Osteocyte (in vitro differentiated cells): ENCODE data around the gene RASGEF1B. TPM values are rescaled to one million over a fixed set of nuclear protein-coding genes. Genes with fewer than 3 reads are reported as not detected.
A peak's percentile ranks its signal among the peaks of the same experiment; 100 is the strongest.

ENCODE experiments used
- DNase-seq: peaks from one replicate; pipeline ENCODE4 v3.0.0; 2021; ENCODE audit warnings: mixed read lengths; ENCODE audit not compliant: unreplicated experiment; ENCODE audit errors: extremely low spot score
- H3K27ac Mint-ChIP-seq: one replicate; pipeline ENCODE4 v1.8.0; 2021; ENCODE audit warnings: mild to moderate bottlenecking, mixed read lengths; ENCODE audit not compliant: unreplicated experiment
- H3K27me3 Mint-ChIP-seq: one replicate; pipeline ENCODE4 v1.8.0; 2021; ENCODE audit warnings: mixed read lengths; ENCODE audit not compliant: unreplicated experiment
- H3K36me3 Mint-ChIP-seq: one replicate; pipeline ENCODE4 v1.8.0; 2021; ENCODE audit warnings: mixed read lengths; ENCODE audit not compliant: unreplicated experiment
- H3K4me1 Mint-ChIP-seq: one replicate; pipeline ENCODE4 v1.8.0; 2021; ENCODE audit warnings: mixed read lengths; ENCODE audit not compliant: unreplicated experiment
- H3K4me3 Mint-ChIP-seq: one replicate; pipeline ENCODE4 v1.8.0; 2021; ENCODE audit warnings: mild to moderate bottlenecking, moderate library complexity, mixed read lengths; ENCODE audit not compliant: unreplicated experiment
- H3K9me3 Mint-ChIP-seq: one replicate; pipeline ENCODE4 v1.8.0; 2021; ENCODE audit warnings: mixed read lengths; ENCODE audit not compliant: unreplicated experiment
- CTCF ChIP-seq: fragments of 200-600 bp; sonication (generic); IDR thresholded peaks from 2 replicates; pipeline ENCODE4 v1.5.0; 2021; ENCODE audit warnings: antibody characterized with exemption, mild to moderate bottlenecking, moderate library complexity
- total RNA-seq: library from RNA; stranded (reverse); gene quantifications from 2 replicates; pipeline ENCODE4 v1.2.1, GENCODE V29; 2021

RASGEF1B gene
- total RNA-seq, 1 donor from 2014 or later, result 0.64 TPM

DNA sequence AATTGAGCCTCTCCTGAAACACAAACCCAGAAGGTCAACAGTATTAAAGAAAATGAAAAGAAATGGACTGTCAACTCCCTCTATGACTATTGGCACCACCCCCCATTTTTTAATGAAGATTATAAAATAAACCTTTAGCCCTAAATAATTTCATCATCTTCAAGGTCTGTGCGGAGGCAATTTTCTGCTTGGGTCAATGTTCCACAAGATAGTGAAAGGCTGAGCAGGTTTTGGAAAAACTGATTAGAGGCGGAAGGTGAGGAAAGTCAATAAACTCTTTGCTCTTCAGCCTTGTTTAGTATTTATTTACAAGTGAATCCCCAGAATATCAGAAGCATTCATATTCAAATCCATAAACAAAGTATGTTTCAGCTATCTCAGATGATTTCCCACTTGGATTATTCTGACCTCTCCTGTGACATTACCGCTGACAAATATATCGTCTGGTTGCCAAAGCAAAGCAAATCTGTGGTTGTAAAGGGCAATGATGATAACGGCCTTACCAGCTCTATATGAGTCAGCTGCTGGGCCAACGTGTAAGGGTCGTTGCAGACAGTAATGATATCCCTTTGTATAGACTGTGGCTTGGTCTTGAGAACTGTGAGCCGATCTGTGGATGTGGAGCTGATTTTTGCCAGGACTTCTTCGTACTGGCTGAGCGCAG lies 24.0 kb downstream of the RASGEF1B start:
- no peaks in the 10 kb centered on the region for H3K27me3 Mint-ChIP-seq
- peaks cover 10% of the 10 kb centered on the region for H3K4me1 Mint-ChIP-seq
- no peak for TF ChIP-seq CTCF
- H3K27ac Mint-ChIP-seq, result no peak overlapping the region
- H3K4me3 Mint-ChIP-seq, result no peak overlapping the region
- H3K9me3 Mint-ChIP-seq, result no peaks in the 10 kb centered on the region
- no peak for DNase-seq
- no peaks in the 10 kb centered on the region for H3K36me3 Mint-ChIP-seq

DNA sequence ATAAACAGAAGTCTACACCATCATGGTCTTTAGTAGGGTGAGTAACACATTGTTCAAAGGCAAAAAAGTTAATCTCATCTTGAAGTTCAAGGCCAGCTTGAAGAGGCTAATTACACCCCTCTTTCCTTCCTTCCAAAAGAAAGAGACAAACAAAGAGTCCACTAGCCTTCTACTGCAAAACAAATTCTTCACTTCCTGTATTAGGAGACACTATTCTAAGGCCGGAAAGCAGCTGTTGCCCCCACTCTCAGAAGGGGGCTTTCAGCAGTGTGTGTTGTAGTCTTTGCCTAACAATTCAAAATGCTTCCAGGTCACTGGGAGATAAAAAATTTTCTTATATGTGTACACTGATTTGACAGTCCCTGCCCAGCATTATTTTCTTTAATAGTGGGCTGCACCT lies 25.1 kb downstream of the RASGEF1B start:
- H3K4me3 Mint-ChIP-seq, result no peak overlapping the region
- H3K27me3 Mint-ChIP-seq, result no peaks in the 10 kb centered on the region
- TF ChIP-seq CTCF, result no peak
- peaks cover 10% of the 10 kb centered on the region for H3K4me1 Mint-ChIP-seq
- no peaks in the 10 kb centered on the region for H3K9me3 Mint-ChIP-seq
- H3K36me3 Mint-ChIP-seq, result no peaks in the 10 kb centered on the region
- no peak overlapping the region for H3K27ac Mint-ChIP-seq
- no peak for DNase-seq

GRCh38 chr4:81445196-81445595 lies 26.5 kb downstream of the RASGEF1B start:
- no peak for DNase-seq
- no peaks in the 10 kb centered on the region for H3K36me3 Mint-ChIP-seq

GRCh38 chr4:81442484-81443085 lies 29.1 kb downstream of the RASGEF1B start:
- no peak for DNase-seq
- Mint-ChIP-seq H3K9me3 (no peaks in the 10 kb centered on the region), H3K4me1 (peaks cover 12% of the 10 kb centered on the region), H3K4me3 (no peak overlapping the region), H3K27ac (no peak overlapping the region), H3K27me3 (no peaks in the 10 kb centered on the region), H3K36me3 (no peaks in the 10 kb centered on the region)
- no peak for TF ChIP-seq CTCF

More at GRCh38 chr4:81445196-81445595, 26.5 kb downstream of the RASGEF1B start:
- peaks cover 12% of the 10 kb centered on the region for H3K4me1 Mint-ChIP-seq
- TF ChIP-seq CTCF, result no peak
- H3K27me3 Mint-ChIP-seq, result no peaks in the 10 kb centered on the region
- no peak overlapping the region for H3K4me3 Mint-ChIP-seq
- H3K9me3 Mint-ChIP-seq, result no peaks in the 10 kb centered on the region
- H3K27ac Mint-ChIP-seq, result peak overlapping the region; percentile 43

DNA sequence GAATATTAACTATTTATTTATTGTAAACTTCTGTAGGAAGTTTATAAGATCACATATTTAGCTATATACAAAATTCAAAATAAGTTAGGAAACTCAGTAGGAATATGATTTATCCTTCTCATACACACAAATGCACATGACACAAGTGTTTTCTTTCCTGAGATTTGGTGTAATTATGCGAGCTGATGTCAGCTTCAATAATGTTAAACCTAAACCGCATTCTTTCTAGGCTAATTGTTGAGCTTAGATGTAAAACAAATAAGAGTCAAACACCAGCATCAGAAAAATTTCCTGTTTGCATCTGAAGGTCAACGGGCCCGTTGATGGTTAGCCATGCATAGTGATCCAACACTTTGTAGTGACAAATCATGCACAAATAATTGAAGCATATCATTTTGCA lies 30.8 kb downstream of the RASGEF1B start:
- Mint-ChIP-seq H3K4me1 (peaks cover 11% of the 10 kb centered on the region), H3K4me3 (no peak overlapping the region), H3K27me3 (no peaks in the 10 kb centered on the region), H3K9me3 (no peaks in the 10 kb centered on the region), H3K27ac (no peak overlapping the region), H3K36me3 (no peaks in the 10 kb centered on the region)
- no peak for DNase-seq
- no peak for TF ChIP-seq CTCF
